Central memory CD8-positive, alpha-beta T cell (primary cell): ENCODE data around the gene FOXI3.
A peak's percentile ranks its signal among the peaks of the same experiment; 100 is the strongest.

Source experiments
- ATAC-seq: fragments of 150-1000 bp; cut with Tn5 transposase; replicated peaks from 2 replicates; pipeline ENCODE4 v1.10.0; 2022; ENCODE audit warnings: mild to moderate bottlenecking, moderate FRiP score, moderate number of reproducible peaks; ENCODE audit not compliant: poor library complexity, severe bottlenecking; ENCODE audit errors: extremely low read depth
- DNase-seq, 2 donors: peaks; one replicate each; pipeline ENCODE4 v3.0.0; 2021; ENCODE audit warnings: low spot score in 2 of 2
- H3K27ac Mint-ChIP-seq: one replicate; pipeline ENCODE4 v1.8.0; 2022; ENCODE audit warnings: low read depth, mild to moderate bottlenecking, moderate library complexity, mixed read lengths
- H3K27me3 Mint-ChIP-seq: one replicate; pipeline ENCODE4 v1.8.0; 2022; ENCODE audit warnings: mixed read lengths
- H3K36me3 Mint-ChIP-seq: one replicate; pipeline ENCODE4 v1.8.0; 2022; ENCODE audit warnings: mild to moderate bottlenecking, moderate library complexity, mixed read lengths; ENCODE audit not compliant: insufficient read depth
- H3K4me1 Mint-ChIP-seq: one replicate; pipeline ENCODE4 v1.8.0; 2022; ENCODE audit warnings: mixed read lengths
- H3K4me3 Mint-ChIP-seq: one replicate; pipeline ENCODE4 v1.8.0; 2022; ENCODE audit warnings: mild to moderate bottlenecking, moderate library complexity, mixed read lengths
- H3K9me3 Mint-ChIP-seq: one replicate; pipeline ENCODE4 v1.8.0; 2022; ENCODE audit warnings: mixed read lengths

The FOXI3 gene

DNA sequence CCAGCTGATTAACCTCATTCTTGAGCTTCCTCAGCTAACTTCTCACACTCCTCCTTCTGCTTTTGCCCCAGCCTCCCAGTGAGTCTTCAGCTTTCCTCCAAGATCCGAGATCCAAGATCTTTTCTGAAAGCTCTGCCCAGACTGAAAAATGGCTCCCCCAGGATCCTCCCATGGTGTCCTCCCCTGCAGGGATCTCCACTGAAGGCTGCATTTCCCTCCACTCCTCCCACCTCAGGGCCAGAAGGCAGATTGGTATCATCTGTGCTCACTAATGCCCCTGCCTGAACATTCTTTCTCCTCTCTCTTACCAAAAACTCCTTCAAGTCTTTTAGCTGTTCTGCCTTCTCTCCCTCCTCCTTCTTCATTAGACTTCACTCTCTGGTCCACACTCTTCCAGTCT, 6.1 kb upstream of the FOXI3 start:
- Mint-ChIP-seq H3K27me3 (peaks cover 73% of the 10 kb centered on the region), H3K36me3 (no peaks in the 10 kb centered on the region), H3K27ac (no peak overlapping the region), H3K9me3 (no peaks in the 10 kb centered on the region), H3K4me3 (no peak overlapping the region), H3K4me1 (no peaks in the 10 kb centered on the region)
- ATAC-seq (no peak), DNase-seq (no peak)

DNA sequence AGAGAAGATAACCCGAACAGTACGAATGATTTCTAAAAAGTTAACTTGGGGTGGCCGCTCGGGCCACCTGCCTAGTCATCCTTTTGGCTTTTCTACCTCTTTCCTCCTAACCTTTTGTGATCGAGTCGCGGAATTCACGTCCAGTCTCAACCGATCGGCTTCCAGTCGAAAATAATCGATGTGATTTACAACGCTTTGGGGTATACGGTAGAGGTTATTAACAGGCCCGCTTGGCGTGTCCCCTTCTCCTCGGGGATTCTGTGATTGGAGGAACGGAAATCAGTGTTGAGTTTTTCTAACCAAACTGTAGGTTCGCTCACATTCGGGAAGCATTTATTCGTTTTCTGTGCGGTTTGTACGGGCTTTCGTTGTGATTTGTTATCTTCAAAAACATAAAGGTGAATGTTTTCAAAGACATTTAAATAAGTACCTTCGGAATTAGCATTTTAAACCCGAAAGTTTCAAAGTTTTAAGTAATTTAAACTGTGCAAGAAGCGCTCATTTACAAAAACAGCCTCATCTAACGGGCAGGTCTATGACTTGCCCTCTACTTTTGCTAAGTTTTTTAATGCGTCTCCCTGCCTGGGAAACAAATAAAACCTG, 588 bp upstream of the FOXI3 start:
- Mint-ChIP-seq H3K36me3 (peaks cover 2% of the 10 kb centered on the region), H3K9me3 (no peaks in the 10 kb centered on the region), H3K4me3 (peak overlapping the region; percentile 68), H3K27me3 (peaks cover 80% of the 10 kb centered on the region), H3K27ac (no peak overlapping the region), H3K4me1 (peaks cover 11% of the 10 kb centered on the region)
- DNase-seq, result no peak
- ATAC-seq, result no peak

DNA sequence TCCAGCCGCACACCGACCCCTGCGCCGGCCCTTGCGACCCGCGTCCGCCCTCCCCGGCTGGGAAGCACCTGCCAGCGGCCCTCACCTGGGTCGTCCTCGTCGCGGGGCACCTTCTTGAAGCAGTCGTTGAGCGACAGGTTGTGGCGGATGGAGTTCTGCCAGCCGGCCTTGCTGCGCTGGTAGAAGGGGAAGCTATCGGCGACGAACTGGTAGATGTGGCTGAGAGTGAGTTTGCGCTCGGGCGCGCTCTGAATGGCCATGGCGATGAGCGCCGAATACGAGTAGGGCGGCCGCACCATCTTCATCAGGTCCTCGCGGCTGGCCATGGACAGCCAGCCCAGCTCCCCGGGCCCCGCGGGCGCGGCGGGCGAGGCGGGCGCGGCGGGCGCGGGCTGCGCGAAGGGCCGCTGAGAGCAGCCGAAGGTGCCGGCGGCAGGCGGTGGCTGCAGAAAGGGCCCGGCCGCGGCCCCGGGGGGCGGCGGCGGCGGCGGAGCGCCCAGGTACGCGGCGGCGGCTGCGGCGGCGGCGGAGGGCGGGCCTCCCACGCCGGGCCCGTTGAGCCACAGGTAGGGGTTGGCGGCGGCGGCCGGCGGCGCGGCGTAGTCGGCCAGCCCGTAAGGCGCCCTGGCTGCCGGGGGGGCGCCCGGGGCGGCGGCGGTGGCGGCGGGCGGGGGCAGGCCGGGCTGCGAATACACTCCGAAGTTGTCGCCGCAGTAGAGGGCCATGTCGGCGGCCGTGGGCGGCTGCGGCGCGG, 505 bp downstream of the FOXI3 start:
- H3K27ac Mint-ChIP-seq, result no peak overlapping the region
- peaks cover 80% of the 10 kb centered on the region for H3K27me3 Mint-ChIP-seq
- DNase-seq, result peak in 1 of 2 donors; percentile 13

DNA sequence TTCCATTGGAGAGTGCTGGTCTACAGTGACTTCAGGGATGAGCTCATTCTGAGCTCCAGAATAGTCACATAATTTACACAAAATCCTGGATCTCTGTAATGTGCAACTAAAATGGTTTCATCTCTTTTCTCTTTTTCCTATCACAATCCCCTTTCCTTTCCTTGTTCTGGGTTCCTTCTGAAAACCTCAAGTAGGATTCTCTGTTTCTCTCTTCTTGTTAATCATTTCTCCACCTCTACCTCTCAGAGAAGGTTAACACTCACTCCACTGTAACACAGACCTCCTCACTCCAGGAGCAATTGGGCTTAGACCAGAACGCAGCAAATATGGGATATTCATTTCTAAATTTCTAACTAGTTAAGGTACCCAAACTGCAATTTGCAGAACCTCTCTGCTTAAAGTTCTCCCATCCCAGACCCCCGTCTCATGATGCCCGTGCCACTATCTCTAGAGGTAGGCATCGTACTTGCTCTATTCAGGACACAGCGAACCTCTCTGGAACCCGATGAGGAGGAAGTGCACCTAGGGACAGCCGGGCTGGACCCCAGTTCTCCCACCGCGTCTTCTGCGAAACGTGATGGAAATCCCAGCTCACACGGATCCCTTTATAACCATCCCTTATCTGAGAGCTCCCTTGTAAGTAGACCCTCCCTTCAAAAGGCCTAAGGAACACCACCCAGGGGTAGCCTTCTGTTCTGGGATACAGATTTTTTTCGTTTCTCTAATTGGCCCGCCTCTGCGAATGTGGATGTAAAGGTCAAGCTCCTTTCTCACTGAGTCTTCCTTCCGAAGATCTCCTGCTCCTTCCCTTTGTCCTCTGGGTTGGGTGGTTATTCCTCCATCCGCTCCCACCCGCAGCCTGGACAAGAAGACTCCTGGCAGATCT, 1.3 kb downstream of the FOXI3 start:
- no peaks in the 10 kb centered on the region for H3K9me3 Mint-ChIP-seq
- peak overlapping the region; percentile 74 for H3K4me3 Mint-ChIP-seq
- H3K27me3 Mint-ChIP-seq, result peaks cover 75% of the 10 kb centered on the region
- DNase-seq (no peak), ATAC-seq (no peak)
- peaks cover 11% of the 10 kb centered on the region for H3K4me1 Mint-ChIP-seq
- peaks cover 2% of the 10 kb centered on the region for H3K36me3 Mint-ChIP-seq
- no peak overlapping the region for H3K27ac Mint-ChIP-seq

More for the DNA sequence above, 505 bp downstream of the FOXI3 start:
- peak; percentile 34 for ATAC-seq
- Mint-ChIP-seq H3K9me3 (no peaks in the 10 kb centered on the region), H3K36me3 (peaks cover 2% of the 10 kb centered on the region), H3K4me1 (peaks cover 11% of the 10 kb centered on the region), H3K4me3 (peak overlapping the region; percentile 74)

DNA sequence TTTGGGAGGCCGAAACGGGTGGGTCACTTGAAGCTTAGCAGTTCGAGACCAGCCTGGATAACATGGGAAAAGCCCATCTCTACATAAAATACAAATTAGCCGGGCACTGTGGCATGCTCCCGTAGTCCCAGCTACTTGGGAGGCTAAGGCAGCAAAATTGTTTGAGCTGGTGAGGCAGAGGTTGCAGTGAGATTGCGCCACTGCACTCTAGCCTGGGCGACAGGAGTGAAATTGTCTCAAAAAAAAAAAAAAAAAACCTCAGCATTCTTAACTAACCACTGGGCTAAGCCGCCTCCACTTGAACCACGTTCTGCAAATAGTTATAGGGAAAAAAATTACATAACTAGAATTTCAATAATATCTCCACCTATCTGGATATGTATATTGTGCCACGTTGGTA, 2.3 kb downstream of the FOXI3 start:
- DNase-seq, result no peak
- H3K9me3 Mint-ChIP-seq, result no peaks in the 10 kb centered on the region
- no peak overlapping the region for H3K4me3 Mint-ChIP-seq
- no peak overlapping the region for H3K27ac Mint-ChIP-seq
- peaks cover 11% of the 10 kb centered on the region for H3K4me1 Mint-ChIP-seq
- ATAC-seq, result no peak
- peaks cover 2% of the 10 kb centered on the region for H3K36me3 Mint-ChIP-seq
- peaks cover 71% of the 10 kb centered on the region for H3K27me3 Mint-ChIP-seq

DNA sequence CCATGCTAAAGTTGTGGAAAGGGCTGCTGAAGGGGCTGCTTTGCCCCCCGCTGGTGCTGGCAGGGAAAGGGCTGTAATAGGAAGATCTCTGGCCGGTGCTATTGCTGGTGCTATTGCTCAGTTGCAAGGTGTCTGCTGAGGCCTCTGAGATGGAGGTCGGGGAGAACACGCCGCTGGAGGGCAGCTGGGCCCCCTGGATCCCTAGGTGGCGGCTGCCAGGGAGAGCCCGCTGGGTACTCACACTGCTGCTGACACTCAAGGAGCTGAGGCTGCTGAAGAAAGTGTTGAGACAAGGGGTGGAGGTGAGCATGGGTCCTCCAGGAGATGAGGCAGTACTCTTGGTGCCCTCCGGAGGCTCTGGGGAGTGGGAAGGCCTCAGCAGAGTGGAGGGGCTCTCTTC, 4.2 kb downstream of the FOXI3 start:
- H3K27ac Mint-ChIP-seq, result no peak overlapping the region
- H3K27me3 Mint-ChIP-seq, result peaks cover 71% of the 10 kb centered on the region
- H3K9me3 Mint-ChIP-seq, result no peaks in the 10 kb centered on the region
- no peak overlapping the region for H3K4me3 Mint-ChIP-seq
- peaks cover 2% of the 10 kb centered on the region for H3K36me3 Mint-ChIP-seq
- DNase-seq (no peak), ATAC-seq (no peak)
- peaks cover 11% of the 10 kb centered on the region for H3K4me1 Mint-ChIP-seq

DNA sequence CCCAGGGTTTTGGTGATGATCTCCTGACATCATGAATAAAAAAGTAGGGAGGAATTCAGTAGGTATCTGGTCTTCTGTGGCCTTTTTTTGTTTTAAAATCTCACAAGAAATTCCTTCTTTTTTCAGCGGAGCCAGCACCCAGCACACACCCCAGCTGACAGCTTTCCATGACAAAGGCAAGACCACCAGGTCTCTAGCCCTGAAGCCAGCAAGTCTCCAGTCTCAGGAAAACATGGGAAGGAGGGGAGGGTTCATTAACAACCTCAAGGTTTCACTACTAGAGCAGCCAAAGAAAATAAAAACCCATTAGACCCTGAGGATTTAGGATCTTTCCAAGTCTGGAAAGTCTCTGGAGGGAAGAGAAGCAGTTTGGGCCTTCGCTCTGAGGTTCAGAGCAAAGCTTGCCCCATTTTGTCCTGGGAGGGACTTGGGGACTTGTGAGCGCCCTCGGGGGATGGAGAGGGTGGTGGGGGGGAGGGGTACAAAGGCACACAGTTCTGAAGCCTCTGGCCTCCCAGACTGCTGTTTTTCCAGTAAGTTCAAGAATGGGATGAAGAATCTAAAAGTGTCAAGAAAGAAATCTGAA, 9.0 kb downstream of the FOXI3 start:
- ATAC-seq (no peak), DNase-seq (no peak)
- H3K36me3 Mint-ChIP-seq, result no peaks in the 10 kb centered on the region
- no peaks in the 10 kb centered on the region for H3K4me1 Mint-ChIP-seq
- no peak overlapping the region for H3K27ac Mint-ChIP-seq
- peaks cover 68% of the 10 kb centered on the region for H3K27me3 Mint-ChIP-seq
- no peak overlapping the region for H3K4me3 Mint-ChIP-seq
- no peaks in the 10 kb centered on the region for H3K9me3 Mint-ChIP-seq

DNA sequence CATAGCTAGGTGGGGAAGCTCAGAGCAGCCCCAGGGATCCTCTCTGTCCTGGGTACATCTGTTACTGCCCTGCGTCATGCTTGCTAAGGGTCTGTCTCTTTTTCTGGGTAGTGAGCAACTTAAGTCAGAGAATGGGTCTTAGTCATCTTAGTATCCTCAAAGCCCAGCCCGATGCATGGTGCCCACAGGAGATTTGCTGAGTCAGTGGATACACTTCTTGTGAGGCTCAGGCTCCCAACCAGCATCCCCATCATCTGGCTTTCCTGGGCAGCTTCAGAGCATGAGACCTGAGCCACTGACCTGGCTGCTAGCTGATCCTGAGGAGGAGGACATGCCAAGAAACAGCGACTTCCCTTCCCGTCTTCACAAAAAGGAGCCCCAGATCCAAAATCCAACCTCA, 10.0 kb downstream of the FOXI3 start:
- H3K4me1 Mint-ChIP-seq, result no peaks in the 10 kb centered on the region
- H3K36me3 Mint-ChIP-seq, result no peaks in the 10 kb centered on the region
- DNase-seq, result no peak
- no peaks in the 10 kb centered on the region for H3K9me3 Mint-ChIP-seq
- ATAC-seq, result no peak
- H3K27ac Mint-ChIP-seq, result no peak overlapping the region
- peaks cover 60% of the 10 kb centered on the region for H3K27me3 Mint-ChIP-seq
- H3K4me3 Mint-ChIP-seq, result no peak overlapping the region

DNA sequence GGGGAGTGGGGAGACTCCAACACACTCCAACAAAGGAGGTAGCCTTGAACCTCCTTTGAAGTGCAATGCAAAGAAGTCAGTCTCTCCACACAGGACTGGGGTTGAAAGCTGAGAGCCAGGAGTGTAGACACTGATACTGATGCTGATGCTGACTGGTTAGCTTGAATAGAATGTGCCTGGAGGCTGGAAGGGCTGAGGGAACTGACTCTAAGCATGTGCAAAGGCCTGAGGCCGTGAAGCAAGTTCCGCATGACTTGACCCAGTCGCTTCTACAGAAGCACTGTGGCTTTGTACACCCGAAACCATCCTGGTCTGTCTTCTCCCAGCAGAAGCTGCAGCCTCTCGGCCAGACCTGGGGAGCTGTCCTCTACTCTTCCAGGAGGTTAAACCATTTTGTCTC, 10.4 kb downstream of the FOXI3 start:
- DNase-seq (no peak), ATAC-seq (no peak)
- Mint-ChIP-seq H3K9me3 (no peaks in the 10 kb centered on the region), H3K27me3 (peaks cover 60% of the 10 kb centered on the region), H3K4me3 (no peak overlapping the region), H3K4me1 (no peaks in the 10 kb centered on the region), H3K36me3 (no peaks in the 10 kb centered on the region), H3K27ac (no peak overlapping the region)

DNA sequence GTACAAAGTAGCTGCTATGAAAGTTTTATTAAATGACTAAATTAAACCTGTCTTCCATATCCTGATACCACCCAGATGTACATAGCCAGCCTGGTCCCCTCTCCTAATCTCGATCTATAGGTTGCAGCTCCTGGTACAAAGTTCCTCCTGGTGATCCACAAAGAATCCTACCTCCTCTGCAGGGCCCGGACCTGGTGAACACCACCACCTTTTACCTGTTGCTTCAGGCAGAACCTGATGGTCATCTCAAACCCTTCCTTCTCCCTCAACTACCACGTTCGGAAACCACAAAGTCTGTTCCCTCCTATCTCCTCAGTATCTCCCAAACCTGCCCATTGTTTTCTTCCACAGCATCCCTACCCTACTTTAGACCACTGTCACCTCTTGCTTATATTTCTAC, 15.5 kb downstream of the FOXI3 start:
- no peak overlapping the region for H3K27ac Mint-ChIP-seq
- no peak for DNase-seq
- H3K4me1 Mint-ChIP-seq, result no peaks in the 10 kb centered on the region
- H3K4me3 Mint-ChIP-seq, result no peak overlapping the region
- peaks cover 67% of the 10 kb centered on the region for H3K27me3 Mint-ChIP-seq
- H3K9me3 Mint-ChIP-seq, result no peaks in the 10 kb centered on the region
- no peaks in the 10 kb centered on the region for H3K36me3 Mint-ChIP-seq
- ATAC-seq, result no peak

DNA sequence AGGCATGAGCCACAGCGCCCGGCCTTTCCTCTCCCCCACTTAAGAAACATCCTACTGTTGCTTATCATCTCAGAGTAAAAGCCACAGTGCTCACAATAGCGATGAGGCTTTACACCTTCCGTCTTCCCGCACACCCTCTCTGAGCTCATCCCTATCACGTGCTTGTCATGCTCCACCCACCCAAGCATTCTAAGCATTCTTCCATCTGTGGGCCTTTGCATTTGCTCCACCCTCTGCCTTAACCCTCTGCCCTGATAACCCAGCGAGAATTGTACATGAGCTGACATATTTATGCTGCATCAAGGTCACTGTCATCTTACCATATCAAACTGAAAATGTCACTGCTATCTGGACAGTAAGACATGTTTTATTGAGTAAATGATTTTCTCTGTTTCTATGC, 22.6 kb downstream of the FOXI3 start:
- DNase-seq (no peak), ATAC-seq (no peak)
- no peaks in the 10 kb centered on the region for H3K9me3 Mint-ChIP-seq
- H3K4me1 Mint-ChIP-seq, result no peaks in the 10 kb centered on the region
- no peaks in the 10 kb centered on the region for H3K36me3 Mint-ChIP-seq
- no peak overlapping the region for H3K27ac Mint-ChIP-seq
- H3K27me3 Mint-ChIP-seq, result peaks cover 12% of the 10 kb centered on the region
- no peak overlapping the region for H3K4me3 Mint-ChIP-seq

DNA sequence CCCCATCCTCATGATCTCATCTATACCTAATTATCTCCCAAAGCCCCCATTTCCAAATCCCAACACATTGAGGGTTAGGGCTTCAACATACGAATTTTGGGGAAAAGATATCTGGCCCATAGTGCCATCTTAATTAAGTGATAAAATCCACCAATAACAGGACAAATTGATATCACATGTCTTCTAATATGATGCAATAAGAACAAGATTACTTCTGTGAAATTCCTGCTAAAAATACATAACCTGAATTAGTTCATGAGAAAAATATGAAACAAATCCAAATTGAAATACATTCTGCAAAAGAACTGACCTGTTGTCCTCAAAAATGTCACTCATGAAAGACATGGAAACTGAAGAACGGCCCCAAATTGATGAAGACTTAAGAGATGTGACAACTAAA, 28.8 kb downstream of the FOXI3 start:
- Mint-ChIP-seq H3K27me3 (peaks cover 36% of the 10 kb centered on the region), H3K9me3 (no peaks in the 10 kb centered on the region), H3K27ac (no peak overlapping the region)

More for the DNA sequence above, 28.8 kb downstream of the FOXI3 start:
- no peak for ATAC-seq
- Mint-ChIP-seq H3K36me3 (no peaks in the 10 kb centered on the region), H3K4me1 (no peaks in the 10 kb centered on the region), H3K4me3 (no peak overlapping the region)
- DNase-seq, result no peak
